GM12874 (cell line): ENCODE results near the gene TMEM61.

Experiments
- TF ChIP-seq, protein P1 (sequence below): IDR thresholded peaks from 2 replicates; pipeline ENCODE4 v1.5.1; 2011; ENCODE audit warnings: low read depth, mild to moderate bottlenecking, control low read depth, low read length, moderate library complexity; ENCODE audit not compliant: insufficient read depth

TMEM61 gene

DNA sequence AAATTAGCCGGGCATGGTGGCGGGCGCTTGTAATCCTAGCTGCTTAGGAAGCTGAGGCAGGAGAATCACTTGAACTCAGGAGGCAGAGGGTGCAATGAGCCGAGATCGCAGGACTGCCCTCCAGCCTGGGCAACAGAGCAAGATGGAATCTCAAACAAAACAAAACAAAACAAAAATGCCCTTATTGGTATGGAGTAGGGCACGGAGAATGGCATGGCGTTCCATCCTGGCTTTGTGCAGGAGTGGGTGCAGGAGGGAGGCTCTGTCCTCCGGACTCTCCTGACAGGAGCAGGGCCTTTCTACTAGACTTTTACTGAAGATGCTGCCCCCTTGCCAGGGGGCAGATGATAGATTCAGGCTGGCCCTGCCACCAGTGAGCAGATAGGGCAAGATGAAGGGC is 1.0 kb downstream of the TMEM61 start:
- TF ChIP-seq, protein P1, sequence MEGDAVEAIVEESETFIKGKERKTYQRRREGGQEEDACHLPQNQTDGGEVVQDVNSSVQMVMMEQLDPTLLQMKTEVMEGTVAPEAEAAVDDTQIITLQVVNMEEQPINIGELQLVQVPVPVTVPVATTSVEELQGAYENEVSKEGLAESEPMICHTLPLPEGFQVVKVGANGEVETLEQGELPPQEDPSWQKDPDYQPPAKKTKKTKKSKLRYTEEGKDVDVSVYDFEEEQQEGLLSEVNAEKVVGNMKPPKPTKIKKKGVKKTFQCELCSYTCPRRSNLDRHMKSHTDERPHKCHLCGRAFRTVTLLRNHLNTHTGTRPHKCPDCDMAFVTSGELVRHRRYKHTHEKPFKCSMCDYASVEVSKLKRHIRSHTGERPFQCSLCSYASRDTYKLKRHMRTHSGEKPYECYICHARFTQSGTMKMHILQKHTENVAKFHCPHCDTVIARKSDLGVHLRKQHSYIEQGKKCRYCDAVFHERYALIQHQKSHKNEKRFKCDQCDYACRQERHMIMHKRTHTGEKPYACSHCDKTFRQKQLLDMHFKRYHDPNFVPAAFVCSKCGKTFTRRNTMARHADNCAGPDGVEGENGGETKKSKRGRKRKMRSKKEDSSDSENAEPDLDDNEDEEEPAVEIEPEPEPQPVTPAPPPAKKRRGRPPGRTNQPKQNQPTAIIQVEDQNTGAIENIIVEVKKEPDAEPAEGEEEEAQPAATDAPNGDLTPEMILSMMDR = no peak

DNA sequence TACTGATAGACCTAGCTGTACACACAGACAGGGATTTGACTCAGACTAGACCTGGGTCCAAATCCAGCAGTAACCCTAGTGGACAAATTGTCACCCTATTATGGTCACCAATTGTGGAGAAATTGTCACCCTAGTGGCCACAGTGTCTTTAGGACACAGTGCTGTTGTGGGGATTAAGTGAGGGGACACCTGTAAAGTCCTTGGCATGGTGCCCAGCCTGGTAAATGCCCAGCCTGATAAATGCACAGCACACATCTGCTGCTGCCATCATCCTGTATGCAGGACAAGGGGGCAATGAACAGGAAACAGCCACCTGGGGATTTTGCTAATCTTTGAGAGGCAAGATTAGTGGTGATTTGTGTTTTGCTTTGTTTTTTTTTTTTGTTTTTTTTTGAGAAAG is 2.3 kb downstream of the TMEM61 start:
- TF ChIP-seq, protein P1 = no peak

DNA sequence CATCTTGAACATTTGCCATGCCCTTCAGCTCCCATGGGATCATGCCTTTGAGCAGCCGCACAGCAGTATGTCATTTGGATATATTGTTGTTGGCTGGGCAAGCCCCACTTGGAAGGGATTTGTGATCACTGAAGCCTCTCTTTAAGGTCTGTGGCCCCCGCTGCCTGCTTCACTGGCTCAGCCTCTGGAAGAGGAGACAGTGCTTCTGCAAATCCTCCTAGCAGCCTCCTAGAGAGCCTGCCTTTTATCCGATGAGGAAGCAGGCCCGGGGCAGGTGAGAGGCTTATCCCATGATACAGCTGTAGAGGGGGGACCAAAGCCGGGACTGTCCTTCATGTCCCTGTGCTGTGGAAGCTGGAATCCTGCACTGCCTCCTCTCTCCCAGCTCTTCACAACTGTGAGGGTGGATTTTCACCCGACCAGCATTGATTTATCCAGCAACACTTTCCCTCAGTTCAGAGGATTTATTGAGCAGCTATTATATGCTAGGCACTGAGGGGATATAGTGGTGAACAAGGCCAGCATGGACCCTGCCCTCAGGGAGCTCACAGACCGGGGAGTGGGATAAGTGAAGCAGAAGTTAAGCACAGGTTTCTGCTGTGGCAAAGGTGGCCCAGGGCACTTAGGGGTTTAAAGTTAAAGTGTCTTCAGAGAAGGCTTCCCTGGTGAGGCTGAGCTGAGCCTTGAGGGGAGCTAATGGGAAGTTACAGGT is 3.9 kb downstream of the TMEM61 start:
- TF ChIP-seq, protein P1 = no peak

DNA sequence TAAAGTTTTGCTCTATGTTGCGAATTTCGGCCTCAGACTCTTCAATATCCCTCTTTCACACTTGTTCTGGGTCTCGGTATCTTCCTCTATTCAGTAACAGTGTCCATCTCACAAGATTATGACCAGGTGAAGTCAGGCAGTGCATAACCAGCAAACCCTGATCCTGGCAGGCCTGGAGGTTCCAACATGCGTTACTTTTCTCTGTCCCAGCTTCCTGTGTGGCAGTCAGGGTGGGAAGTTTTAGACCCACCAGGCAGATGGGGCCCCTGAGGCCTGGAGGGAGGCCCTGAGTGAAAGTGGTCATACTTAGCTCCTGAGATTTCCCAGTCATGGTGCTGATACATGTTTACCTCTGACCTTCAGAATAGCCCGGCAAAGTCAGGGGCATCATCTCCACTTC is 5.1 kb downstream of the TMEM61 start:
- TF ChIP-seq, protein P1 = no peak

DNA sequence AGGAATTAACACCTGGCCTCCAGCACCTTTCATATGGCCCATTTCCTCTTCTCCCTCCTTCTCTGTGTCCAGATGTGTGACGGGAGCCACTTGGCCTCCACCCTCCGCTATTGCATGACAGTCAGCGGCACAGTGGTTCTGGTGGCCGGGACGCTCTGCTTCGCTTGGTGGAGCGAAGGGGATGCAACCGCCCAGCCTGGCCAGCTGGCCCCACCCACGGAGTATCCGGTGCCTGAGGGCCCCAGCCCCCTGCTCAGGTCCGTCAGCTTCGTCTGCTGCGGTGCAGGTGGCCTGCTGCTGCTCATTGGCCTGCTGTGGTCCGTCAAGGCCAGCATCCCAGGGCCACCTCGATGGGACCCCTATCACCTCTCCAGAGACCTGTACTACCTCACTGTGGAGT is 5.6 kb downstream of the TMEM61 start:
- TF ChIP-seq, protein P1 = no peak

DNA sequence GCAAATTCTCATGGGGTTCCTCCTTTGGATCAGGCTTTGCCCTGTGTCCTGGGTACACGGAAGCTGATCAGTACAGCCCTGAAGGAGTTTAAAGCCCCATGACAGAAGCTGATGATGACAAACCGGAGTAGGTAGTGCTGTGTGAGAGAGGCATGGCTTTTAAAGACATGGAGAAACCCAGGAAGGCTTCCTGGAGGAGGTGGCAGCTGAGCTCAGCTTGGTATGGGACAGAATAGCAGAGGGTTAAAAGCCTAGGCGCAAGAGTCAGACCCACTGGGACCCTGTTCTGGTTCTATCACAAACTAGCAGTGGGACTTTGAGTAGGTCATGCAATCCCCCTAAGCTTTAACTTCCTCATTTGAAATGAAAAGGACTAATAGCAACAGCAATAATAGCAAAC is 6.1 kb downstream of the TMEM61 start:
- TF ChIP-seq, protein P1 = no peak

DNA sequence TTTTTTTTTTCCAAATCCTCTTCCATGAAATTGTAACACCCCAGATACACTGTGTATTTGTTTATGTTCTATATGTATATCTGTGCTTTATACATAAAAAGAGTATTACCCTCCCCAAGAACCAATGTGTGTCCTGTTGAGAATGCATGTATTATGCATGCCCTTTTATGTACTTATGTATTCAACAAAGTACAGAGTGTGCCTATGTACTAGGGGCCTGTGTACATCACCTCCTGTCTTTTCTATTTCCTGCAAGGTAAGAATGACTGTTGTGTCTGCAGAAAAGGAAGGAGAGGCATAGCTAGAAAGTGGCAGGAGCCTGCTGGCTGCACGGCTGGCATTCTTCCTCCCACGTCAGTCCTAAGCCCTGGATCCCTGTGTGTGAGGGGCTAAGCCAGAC is 7.0 kb downstream of the TMEM61 start:
- TF ChIP-seq, protein P1 = no peak
